NCI-H82 treated with DMSO at 0.1 percent for 48 hours (cell line): ENCODE data around the gene NAALADL2.

Experiments
- DNase-seq: peaks from one replicate; lab custom pipeline; 2025; ENCODE audit not compliant: unreplicated experiment; lab: John Stamatoyannopoulos, UW

The NAALADL2 gene

GRCh38 chr3:174960898-174961297, 101.8 kb downstream of the NAALADL2 start:
- DNase-seq = no peak

DNA sequence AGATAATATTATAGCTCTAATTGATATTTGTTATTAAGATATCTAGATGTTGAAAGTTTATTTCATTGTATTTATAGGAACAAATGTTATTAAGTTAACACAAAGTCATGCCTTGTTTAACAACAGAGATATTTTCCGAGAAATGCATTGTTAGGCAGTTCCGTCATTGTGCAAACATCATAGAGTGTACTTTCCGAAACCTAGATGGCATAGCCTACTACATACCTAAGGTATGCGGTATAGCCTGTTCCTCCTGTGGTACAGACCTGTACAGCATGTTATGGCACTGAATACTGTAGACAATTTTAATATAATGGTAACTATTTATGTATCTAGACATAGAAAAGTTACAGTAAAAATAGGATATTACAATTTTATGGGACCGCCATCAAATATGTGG, 114.3 kb downstream of the NAALADL2 start:
- DNase-seq = no peak

DNA sequence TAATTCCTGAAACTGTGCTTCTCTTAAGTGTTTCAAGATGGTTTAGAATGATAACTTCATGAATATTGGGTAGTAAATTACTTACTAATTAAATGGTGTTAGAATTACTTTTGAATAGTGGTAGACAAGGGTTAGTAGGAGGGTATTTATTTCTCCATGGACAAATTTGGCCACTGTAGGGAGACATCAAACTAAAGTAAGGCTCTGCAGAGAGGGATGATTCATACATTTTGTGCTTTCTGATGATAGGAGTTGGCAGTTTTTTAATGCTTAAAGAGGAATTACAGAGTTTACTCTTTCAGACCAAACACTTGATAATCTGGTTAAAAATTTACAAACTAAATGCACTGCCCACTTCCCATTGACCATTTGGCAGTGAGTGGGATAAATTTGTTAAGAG, 127.6 kb downstream of the NAALADL2 start:
- no peak for DNase-seq

GRCh38 chr3:175001091-175001490, 142.0 kb downstream of the NAALADL2 start:
- DNase-seq = no peak

GRCh38 chr3:175002732-175003143, 143.6 kb downstream of the NAALADL2 start:
- DNase-seq = no peak

- DNase-seq = no peak
Observed at GRCh38 chr3:175003590-175003989, 144.5 kb downstream of the NAALADL2 start.

DNA sequence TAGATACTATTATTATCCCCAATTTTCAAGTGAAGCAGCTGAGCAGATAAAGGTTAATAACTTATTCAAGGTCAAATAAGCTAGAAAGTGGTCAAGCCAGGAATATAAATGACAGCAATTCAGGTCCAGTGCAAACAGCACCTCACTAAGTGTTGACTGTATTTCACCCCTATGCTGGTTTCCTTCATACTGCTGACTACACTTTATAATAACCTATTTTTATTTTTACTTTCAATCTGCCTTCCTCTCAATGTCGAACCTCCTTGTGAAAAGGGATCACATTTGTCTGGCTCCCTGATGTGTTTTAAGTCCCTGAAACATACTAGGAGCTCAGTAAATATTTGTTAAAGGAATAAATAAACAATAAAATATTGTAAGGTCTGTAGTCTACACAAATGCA, 146.1 kb downstream of the NAALADL2 start:
- DNase-seq = no peak

DNA sequence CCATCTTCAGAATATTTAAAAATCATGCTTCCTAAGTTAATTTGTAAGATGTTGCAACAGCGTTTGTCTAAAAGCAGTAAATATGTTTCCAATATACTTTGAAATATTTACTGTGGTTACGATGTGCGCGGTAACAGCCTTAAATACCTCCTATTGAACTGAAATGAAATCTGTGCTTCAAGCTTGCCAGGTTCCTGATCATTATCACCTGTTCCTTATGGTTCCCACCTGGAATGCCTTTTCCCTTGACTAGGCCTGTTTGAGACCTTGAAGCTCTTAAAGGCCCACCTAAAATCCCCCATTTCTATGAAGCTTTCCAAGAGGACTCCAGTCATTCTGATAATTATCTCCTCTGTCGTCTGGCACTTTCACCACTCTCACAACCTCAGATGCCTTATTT, 146.7 kb downstream of the NAALADL2 start:
- DNase-seq = no peak

DNA sequence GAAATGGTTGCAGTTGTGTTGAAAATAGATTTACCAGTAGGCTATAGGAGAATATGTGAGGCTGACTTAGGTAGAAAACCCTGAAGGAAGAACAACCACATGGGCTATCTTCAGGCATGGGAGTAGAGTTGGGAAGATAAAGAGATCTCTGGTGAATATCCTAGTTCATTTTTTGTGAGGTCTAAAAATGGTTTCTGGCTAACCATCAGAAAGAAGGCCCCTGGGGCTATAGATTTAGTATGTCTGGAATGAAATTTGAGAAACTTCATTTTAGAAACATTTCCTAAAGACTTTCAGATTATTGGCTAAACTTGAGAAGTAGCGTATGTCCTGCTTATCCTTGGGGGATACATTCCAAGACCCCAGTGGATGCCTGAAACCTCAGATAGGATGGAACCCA, 148.2 kb downstream of the NAALADL2 start:
- DNase-seq = no peak

DNA sequence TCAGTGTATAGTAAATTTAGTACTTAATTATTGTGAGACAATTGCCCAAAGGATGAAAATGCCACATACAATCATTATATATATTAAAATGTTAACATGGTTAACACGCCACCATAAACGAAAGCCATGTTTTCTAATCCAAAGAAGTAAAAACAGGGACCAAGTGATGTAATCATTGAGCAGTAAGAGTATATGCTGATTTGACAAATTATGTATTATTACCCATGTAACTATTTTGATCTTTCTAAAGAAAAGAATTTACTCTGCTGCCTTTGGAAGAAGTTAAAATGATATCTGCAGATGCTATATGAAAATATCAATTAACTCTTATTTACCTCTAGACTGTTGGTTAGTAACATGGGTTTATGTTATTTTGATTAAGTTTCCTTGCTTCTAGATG, 150.2 kb downstream of the NAALADL2 start:
- no peak for DNase-seq

GRCh38 chr3:175015056-175015635, 156.0 kb downstream of the NAALADL2 start:
- no peak for DNase-seq

GRCh38 chr3:175018946-175019727, 160.0 kb downstream of the NAALADL2 start:
- DNase-seq = peak; percentile 17

GRCh38 chr3:175020101-175020500, 161.0 kb downstream of the NAALADL2 start:
- DNase-seq = no peak

DNA sequence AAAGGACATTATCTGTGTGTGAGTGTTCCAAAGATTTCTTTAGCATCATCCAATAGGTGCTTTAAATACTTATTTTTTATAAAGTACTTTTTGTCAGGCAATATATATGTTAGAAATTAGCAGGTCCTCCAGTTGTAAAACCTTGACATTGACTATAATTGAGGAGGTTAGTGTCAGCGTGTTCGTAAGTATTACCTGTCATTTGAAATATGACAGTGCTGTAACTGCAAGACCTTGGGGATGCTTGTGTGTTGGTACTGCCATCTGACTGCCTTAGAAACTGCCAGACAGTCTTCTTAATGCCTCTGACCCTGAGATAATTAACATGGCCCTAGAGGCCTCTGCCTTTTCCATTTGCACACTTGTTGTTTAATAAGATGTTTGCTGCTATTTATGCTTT, 170.7 kb downstream of the NAALADL2 start:
- no peak for DNase-seq

DNA sequence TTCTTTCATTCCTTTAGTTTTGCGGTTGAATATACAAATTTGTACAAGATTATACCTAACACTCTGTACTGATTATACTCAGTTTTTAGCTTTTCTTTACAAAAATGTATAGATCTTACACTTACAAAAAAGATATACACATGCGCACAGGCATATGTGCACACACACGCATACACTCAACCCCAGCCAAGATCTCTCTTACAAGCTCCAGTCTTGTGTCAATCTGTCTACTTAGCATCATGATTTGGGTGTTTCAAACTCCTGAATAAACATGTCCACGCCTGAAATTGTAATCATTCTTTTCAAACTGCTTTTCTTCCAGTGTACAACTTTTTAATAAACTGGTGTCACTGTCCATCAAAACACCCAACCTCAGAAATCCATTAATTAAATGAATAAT, 180.7 kb downstream of the NAALADL2 start:
- DNase-seq = no peak

DNA sequence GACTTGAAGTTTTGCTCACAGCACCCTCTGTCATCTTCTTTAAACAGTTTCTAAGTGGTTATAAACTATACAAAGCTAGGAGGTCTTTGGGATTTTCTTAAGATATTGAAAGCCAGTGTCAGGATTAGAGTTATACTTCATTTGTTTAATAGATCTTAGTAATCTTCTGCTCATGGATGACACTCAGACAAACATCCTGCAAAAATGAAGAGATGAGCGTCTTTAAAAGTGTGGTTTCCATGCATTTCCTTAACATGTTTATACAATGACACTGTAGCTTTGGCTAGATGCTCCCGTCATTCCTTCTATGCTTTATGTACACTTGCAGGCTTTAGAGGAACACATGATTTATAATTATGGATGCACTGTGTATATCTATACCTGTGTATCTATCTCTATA, 182.2 kb downstream of the NAALADL2 start:
- no peak for DNase-seq

- no peak for DNase-seq
Observed at GRCh38 chr3:175046601-175047000, 187.5 kb downstream of the NAALADL2 start.

DNA sequence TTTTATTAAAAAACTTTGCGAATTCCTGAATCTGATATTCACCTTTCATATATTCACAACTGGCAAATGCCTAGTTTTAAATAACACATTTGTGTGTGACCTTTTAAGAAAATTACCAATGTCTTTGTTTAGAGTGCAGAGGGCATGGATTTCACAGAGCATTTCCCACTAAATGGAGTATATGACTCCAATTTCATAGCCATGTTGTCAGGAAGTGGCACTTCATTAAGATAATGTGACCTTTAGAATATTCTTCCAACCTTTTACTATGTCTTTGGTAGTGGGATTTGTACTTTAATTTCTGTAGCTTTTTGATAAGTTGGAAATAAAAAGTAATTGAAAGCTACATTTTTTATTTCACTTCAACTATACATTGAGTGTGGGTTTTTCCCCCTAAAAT, 188.7 kb downstream of the NAALADL2 start:
- no peak for DNase-seq

DNA sequence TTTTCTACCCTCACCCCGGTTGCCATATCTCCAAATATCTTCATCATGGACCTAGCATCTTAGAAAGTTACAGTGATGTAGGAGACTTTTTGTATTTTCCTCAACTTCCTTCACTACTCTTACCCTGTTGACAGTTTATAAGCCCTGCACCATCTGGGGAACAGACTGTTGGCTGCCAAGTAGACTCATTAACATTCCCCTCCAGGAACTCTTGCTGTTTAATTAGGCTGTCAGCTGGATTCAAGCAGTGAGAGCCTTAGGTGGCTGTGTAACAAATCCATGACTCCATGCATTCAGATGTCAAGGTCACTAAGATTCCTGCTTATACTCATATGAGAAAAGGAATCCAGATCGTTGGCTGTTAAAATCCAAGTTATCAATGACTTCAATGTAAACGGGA, 198.3 kb downstream of the NAALADL2 start:
- DNase-seq = peak; percentile 52

DNA sequence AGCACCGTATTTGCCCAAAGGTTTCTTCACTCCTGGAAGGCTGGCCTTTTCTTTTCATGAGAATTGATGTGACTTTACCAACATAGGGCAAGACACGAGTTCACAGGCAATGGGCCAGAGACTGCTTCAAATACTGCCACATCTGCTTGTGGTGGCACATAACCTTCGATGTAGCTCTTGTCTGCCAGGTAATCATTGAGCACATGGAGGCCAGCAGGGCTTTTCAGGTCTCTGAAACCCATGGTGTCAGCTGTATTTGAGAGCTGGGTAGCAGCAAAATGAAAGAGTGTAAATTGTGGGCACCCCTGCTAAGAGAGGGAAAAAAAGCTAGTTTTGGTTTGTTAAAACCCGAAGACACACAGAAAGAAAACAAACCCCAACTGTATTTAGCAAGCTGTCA, 200.7 kb downstream of the NAALADL2 start:
- DNase-seq = no peak

- no peak for DNase-seq
Observed at GRCh38 chr3:175065497-175065896, 206.4 kb downstream of the NAALADL2 start.

- no peak for DNase-seq
Observed at GRCh38 chr3:175066617-175067415, 207.7 kb downstream of the NAALADL2 start.
